PFSK-1 (cell line): ENCODE results near the gene TMC3.

Experiments
- FOXP2 ChIP-seq: optimal IDR thresholded peaks from 2 replicates; pipeline ENCODE3; 2011; ENCODE audit warnings: borderline replicate concordance, control low read depth, inconsistent platforms; ENCODE audit not compliant: insufficient read depth; ENCODE audit errors: extremely low read length, extremely low read depth
- POLR2AphosphoS5 ChIP-seq: IDR thresholded peaks from 2 replicates; pipeline ENCODE4 v1.6.1; 2012; ENCODE audit warnings: low read depth, mild to moderate bottlenecking, control low read depth, low read length, moderate library complexity
- REST ChIP-seq, 2 experiments: IDR thresholded peaks; 2 replicates each; pipeline versions ENCODE4 v1.6.1 to v1.8.0; 2011 to 2012; ENCODE audit warnings: low read depth in 2 of 2, low read length in 2 of 2, control low read depth in 1 of 2, inconsistent platforms in 1 of 2, mild to moderate bottlenecking in 1 of 2, moderate library complexity in 1 of 2; ENCODE audit not compliant: insufficient read depth in 1 of 2
- SIN3A ChIP-seq: IDR thresholded peaks from 2 replicates; pipeline ENCODE4 v1.6.1; 2012; ENCODE audit warnings: mild to moderate bottlenecking, low read length, moderate library complexity, borderline replicate concordance; ENCODE audit not compliant: insufficient read depth
- TAF1 ChIP-seq: IDR thresholded peaks from 2 replicates; pipeline ENCODE4 v1.6.1; 2012; ENCODE audit warnings: low read length, control low read depth, borderline replicate concordance; ENCODE audit not compliant: insufficient read depth

TMC3 gene

GRCh38 chr15:81349271-81349670, 24.7 kb downstream of the TMC3 start:
- TF ChIP-seq FOXP2 (no peak), SIN3A (no peak)

- TF ChIP-seq REST (IDR thresholded peaks at IDR 0.05; ENCODE audit: insufficient read depth in 1 of 2, low read depth in 2 of 2, low read length in 2 of 2) (no peak), TAF1 (no peak), SIN3A (no peak), POLR2AphosphoS5 (no peak), FOXP2 (no peak)
These were observed 26.1 kb downstream of the TMC3 start for GRCh38 chr15:81347910-81348309.

GRCh38 chr15:81346611-81347010, 27.4 kb downstream of the TMC3 start:
- TF ChIP-seq SIN3A (no peak), TAF1 (no peak), FOXP2 (no peak), POLR2AphosphoS5 (no peak), REST (IDR thresholded peaks at IDR 0.05; ENCODE audit: insufficient read depth in 1 of 2, low read depth in 2 of 2, low read length in 2 of 2) (no peak)

- TF ChIP-seq SIN3A: no peak
- no peak for TF ChIP-seq FOXP2
These were observed 30.6 kb downstream of the TMC3 start for GRCh38 chr15:81343371-81343770.

- no peak for TF ChIP-seq POLR2AphosphoS5
- no peak for TF ChIP-seq REST (IDR thresholded peaks at IDR 0.05; ENCODE audit: insufficient read depth in 1 of 2, low read depth in 2 of 2, low read length in 2 of 2)
- no peak for TF ChIP-seq TAF1
- TF ChIP-seq FOXP2: no peak
- TF ChIP-seq SIN3A: no peak
These were observed 32.7 kb downstream of the TMC3 start for GRCh38 chr15:81341351-81341750.

- TF ChIP-seq FOXP2 (no peak), TAF1 (no peak), POLR2AphosphoS5 (no peak), REST (IDR thresholded peaks at IDR 0.05; ENCODE audit: insufficient read depth in 1 of 2, low read depth in 2 of 2, low read length in 2 of 2) (no peak), SIN3A (no peak)
These were observed 34.2 kb downstream of the TMC3 start for GRCh38 chr15:81339851-81340250.
